Neural cell (in vitro differentiated cells): ENCODE measurements around the gene ADRA2B. TPM values are rescaled to one million over a fixed set of nuclear protein-coding genes. Genes with fewer than 3 reads are reported as not detected.

Source experiments
- H2AFZ ChIP-seq: fragments of 200-600, 300-800 bp; sonication (generic), shearing (Covaris generic); 2 replicates; pipeline ENCODE4 v1.6.0; 2014; ENCODE audit warnings: low read depth, mild to moderate bottlenecking, antibody characterized with exemption, low read length, moderate library complexity
- H3F3A ChIP-seq: fragments of 200-600 bp; shearing (Covaris generic); 2 replicates; pipeline ENCODE4 v1.6.1; 2016; ENCODE audit warnings: mild to moderate bottlenecking, moderate library complexity, mixed read lengths, antibody characterized with exemption, low read length; ENCODE audit not compliant: insufficient read depth, poor library complexity, severe bottlenecking
- H3K27ac ChIP-seq: fragments of 200-600, 300-800 bp; sonication (generic), shearing (Covaris generic); 2 replicates; pipeline ENCODE4 v1.5.1; 2014; ENCODE audit warnings: mild to moderate bottlenecking, low read length, moderate library complexity
- H3K27me3 ChIP-seq: fragments of 300-800, 200-600 bp; sonication (generic), shearing (Covaris generic); 2 replicates; pipeline ENCODE4 v1.6.0; 2014; ENCODE audit warnings: mild to moderate bottlenecking, low read depth, low read length, moderate library complexity; ENCODE audit not compliant: insufficient read depth
- H3K36me3 ChIP-seq: fragments of 300-800, 200-600 bp; sonication (generic), shearing (Covaris generic); 2 replicates; pipeline ENCODE4 v1.5.1; 2014; ENCODE audit warnings: mild to moderate bottlenecking, antibody characterized with exemption, low read length, moderate library complexity; ENCODE audit not compliant: insufficient read depth
- H3K4me2 ChIP-seq: fragments of 300-800, 200-600 bp; sonication (generic), shearing (Covaris generic); 2 replicates; pipeline ENCODE4 v1.6.0; 2014; ENCODE audit warnings: mild to moderate bottlenecking, low read length
- H3K4me3 ChIP-seq: fragments of 300-800, 200-600 bp; sonication (generic), shearing (Covaris generic); 2 replicates; pipeline ENCODE4 v1.5.1; 2014; ENCODE audit warnings: mild to moderate bottlenecking, low read length, moderate library complexity
- H3K79me2 ChIP-seq: fragments of 200-600 bp; shearing (Covaris generic); replicated peaks from 2 replicates; pipeline ENCODE4 v1.6.0; 2014; ENCODE audit warnings: mild to moderate bottlenecking, low read length, moderate library complexity; ENCODE audit not compliant: insufficient read depth
- H3K9ac ChIP-seq: fragments of 300-800, 200-600 bp; sonication (generic), shearing (Covaris generic); 2 replicates; pipeline ENCODE4 v1.6.1; 2016; ENCODE audit warnings: mild to moderate bottlenecking, low read length, mixed read lengths
- H3K9me2 ChIP-seq: fragments of 200-600 bp; shearing (Covaris generic); 2 replicates; pipeline ENCODE4 v1.6.1; 2016; ENCODE audit warnings: mild to moderate bottlenecking, low read length, mixed read lengths; ENCODE audit not compliant: insufficient read depth
- H3K9me3 ChIP-seq: fragments of 200-600, 300-800 bp; sonication (generic), shearing (Covaris generic); 2 replicates; pipeline ENCODE4 v1.6.1; 2016; ENCODE audit warnings: mild to moderate bottlenecking, mixed run types, low read length, moderate library complexity, mixed read lengths
- H4K20me1 ChIP-seq: fragments of 200-600 bp; shearing (Covaris generic); 2 replicates; pipeline ENCODE4 v1.6.1; 2016; ENCODE audit warnings: mild to moderate bottlenecking, mixed run types; ENCODE audit not compliant: insufficient read depth
- CTCF ChIP-seq: fragments of 450-650 bp; IDR thresholded peaks from 2 replicates; pipeline ENCODE4 v1.5.1; 2014; ENCODE audit warnings: antibody characterized with exemption, mild to moderate bottlenecking, moderate library complexity; ENCODE audit not compliant: poor library complexity, severe bottlenecking
- EP300 ChIP-seq: fragments of 450-650 bp; conservative IDR thresholded peaks from 2 replicates; pipeline ENCODE4 v1.6.1; 2014; ENCODE audit warnings: antibody characterized with exemption, mild to moderate bottlenecking, moderate library complexity; ENCODE audit not compliant: poor library complexity, severe bottlenecking
- EZH2 ChIP-seq: fragments of 200-600, 300-800 bp; shearing (Covaris generic), sonication (generic); IDR thresholded peaks from 2 replicates; pipeline ENCODE4 v1.6.1; 2014; ENCODE audit warnings: antibody characterized with exemption, low read length, borderline replicate concordance, mild to moderate bottlenecking; ENCODE audit not compliant: insufficient read depth, poor library complexity, severe bottlenecking
- MXI1 ChIP-seq: fragments of 450-650 bp; conservative IDR thresholded peaks from 2 replicates; pipeline ENCODE4 v1.6.1; 2014; ENCODE audit warnings: antibody characterized with exemption, mild to moderate bottlenecking; ENCODE audit not compliant: poor library complexity, severe bottlenecking
- POLR2AphosphoS5 ChIP-seq: IDR thresholded peaks from 2 replicates; pipeline ENCODE4 v1.6.1; 2012
- RAD21 ChIP-seq: fragments of 450-650 bp; conservative IDR thresholded peaks from 2 replicates; pipeline ENCODE4 v1.6.1; 2014; ENCODE audit warnings: antibody characterized with exemption, mild to moderate bottlenecking, moderate library complexity
- REST ChIP-seq: IDR thresholded peaks from 2 replicates; pipeline ENCODE4 v1.6.1; 2012; ENCODE audit warnings: borderline replicate concordance
- SMC3 ChIP-seq: fragments of 450-650 bp; conservative IDR thresholded peaks from 2 replicates; pipeline ENCODE4 v1.6.1; 2014; ENCODE audit warnings: antibody characterized with exemption, mild to moderate bottlenecking, moderate library complexity; ENCODE audit not compliant: poor library complexity
- TAF1 ChIP-seq: IDR thresholded peaks from 2 replicates; pipeline ENCODE4 v1.6.1; 2012; ENCODE audit warnings: low read depth
- polyA plus RNA-seq: library from polyadenylated mRNA; depleted of rRNA; stranded (reverse); fragments of >200 nt; gene quantifications from 2 replicates; pipeline ENCODE4 v1.2.3, GENCODE V29; 2014

The ADRA2B gene
- polyA plus RNA-seq, 1 donor from 2014 or later = not detected

DNA sequence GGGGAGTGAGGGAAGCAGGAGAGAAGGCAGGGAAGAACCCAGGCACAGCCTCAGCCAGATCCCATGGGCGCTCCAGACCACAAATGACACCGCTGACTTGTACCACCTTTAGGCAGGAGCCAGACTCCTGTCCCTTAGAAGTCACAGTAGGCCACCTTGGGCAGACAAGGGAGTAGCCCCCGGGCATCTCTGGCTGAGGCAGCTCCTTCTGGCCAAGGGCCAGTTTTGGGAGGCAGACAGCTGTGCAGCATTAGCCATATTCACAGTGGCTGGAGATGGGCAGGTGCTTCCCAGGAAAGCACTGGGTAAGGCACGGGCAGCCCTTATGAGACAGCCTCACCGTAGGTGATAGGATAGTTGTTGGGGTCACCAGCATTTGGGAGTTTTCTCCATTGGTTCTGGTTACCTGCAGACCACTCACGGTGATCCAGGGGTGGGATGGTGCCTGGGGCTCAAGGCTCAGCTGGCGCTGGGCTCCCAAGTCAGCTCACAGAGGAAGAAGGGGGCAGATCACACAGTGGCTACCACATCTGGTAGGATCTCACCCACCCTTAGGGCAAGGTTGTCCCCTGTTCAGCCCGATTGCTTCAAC, 19.9 kb upstream of the ADRA2B start:
- Histone ChIP-seq H3K4me2 (no peak overlapping the region), H3K9me2 (no peaks in the 10 kb centered on the region), H3F3A (no peaks in the 10 kb centered on the region), H2AFZ (no peak overlapping the region), H3K9ac (no peak overlapping the region), H3K27ac (no peak overlapping the region), H3K36me3 (no peaks in the 10 kb centered on the region), H3K4me3 (no peak overlapping the region), H4K20me1 (no peaks in the 10 kb centered on the region), H3K9me3 (no peaks in the 10 kb centered on the region), H3K79me2 (no peaks in the 10 kb centered on the region), H3K27me3 (no peaks in the 10 kb centered on the region)
- TF ChIP-seq REST = no peak
- no peak for TF ChIP-seq EZH2
- TF ChIP-seq CTCF = no peak
- TF ChIP-seq POLR2AphosphoS5 = no peak
- no peak for TF ChIP-seq RAD21
- TF ChIP-seq SMC3 = no peak
- TF ChIP-seq MXI1 = no peak

DNA sequence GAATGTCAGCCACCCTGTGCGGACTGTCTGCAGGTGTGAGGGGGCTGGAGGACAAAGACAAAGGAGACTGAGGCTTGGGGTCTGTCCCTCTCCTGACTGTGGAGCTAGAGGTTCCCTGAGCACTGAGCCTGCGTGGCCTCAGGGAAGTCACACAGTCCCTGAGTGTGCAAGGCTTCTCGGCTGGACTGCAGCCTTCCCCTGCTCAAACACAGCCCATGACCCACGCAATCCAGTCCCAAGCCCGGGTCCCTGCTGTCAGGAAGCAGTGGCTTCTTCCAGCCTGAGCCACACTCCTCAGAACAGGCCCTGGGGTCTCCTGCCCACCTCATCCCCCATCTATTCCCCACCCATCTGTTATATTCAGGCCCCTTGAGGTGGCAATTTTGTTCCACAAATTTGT, 19.2 kb upstream of the ADRA2B start:
- H3K36me3 ChIP-seq = no peaks in the 10 kb centered on the region
- no peak overlapping the region for H3K9ac ChIP-seq
- no peak overlapping the region for H3K4me3 ChIP-seq
- no peaks in the 10 kb centered on the region for H3K9me3 ChIP-seq
- no peak overlapping the region for H2AFZ ChIP-seq
- no peak overlapping the region for H3K4me2 ChIP-seq
- TF ChIP-seq MXI1 (no peak), CTCF (no peak), TAF1 (no peak), REST (no peak), POLR2AphosphoS5 (no peak), SMC3 (no peak), EP300 (no peak), RAD21 (no peak), EZH2 (no peak)
- H3F3A ChIP-seq = no peaks in the 10 kb centered on the region
- H3K79me2 ChIP-seq = no peaks in the 10 kb centered on the region
- no peaks in the 10 kb centered on the region for H3K27me3 ChIP-seq
- H4K20me1 ChIP-seq = no peaks in the 10 kb centered on the region
- H3K27ac ChIP-seq = no peak overlapping the region
- no peaks in the 10 kb centered on the region for H3K9me2 ChIP-seq
